ENCODE data around the gene MAP3K9. TPM values are rescaled to one million over a fixed set of nuclear protein-coding genes. Genes with fewer than 3 reads are reported as not detected.

The MAP3K9 gene
- polyA plus RNA-seq, 1 experiment, result 0.24 TPM

DNA sequence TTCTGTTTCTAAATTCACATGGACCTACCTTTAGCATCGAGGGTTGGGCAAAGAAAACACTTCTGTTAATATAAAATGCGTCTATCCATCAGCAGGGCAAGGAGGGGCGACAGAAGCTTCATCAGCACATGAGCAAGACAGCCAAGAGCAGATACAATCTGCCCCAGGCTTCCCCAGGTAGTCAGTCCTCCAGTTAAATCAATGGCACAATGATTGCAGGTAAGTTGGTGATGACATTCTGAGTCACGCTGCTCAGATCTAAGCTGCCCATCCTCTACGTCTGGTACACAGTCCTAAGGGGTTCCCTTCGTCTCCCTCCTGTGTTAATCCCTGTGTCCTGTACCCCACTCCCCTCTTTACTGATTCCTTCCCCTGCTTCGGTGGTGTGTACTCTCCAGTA lies 38.8 kb downstream of the MAP3K9 start:
- H3K9me3 ChIP-seq (ENCODE audit: control insufficient read depth, insufficient read depth, low read length), result no peaks in the 10 kb centered on the region
- no peak for DNase-seq (ENCODE audit: low read depth, low spot score)
- peaks cover 4% of the 10 kb centered on the region for H3K27me3 ChIP-seq (ENCODE audit: control insufficient read depth, insufficient read depth, low read length)
- H3K27ac ChIP-seq (ENCODE audit: low read depth, low read length), result no peak overlapping the region
- TF ChIP-seq, protein P1, sequence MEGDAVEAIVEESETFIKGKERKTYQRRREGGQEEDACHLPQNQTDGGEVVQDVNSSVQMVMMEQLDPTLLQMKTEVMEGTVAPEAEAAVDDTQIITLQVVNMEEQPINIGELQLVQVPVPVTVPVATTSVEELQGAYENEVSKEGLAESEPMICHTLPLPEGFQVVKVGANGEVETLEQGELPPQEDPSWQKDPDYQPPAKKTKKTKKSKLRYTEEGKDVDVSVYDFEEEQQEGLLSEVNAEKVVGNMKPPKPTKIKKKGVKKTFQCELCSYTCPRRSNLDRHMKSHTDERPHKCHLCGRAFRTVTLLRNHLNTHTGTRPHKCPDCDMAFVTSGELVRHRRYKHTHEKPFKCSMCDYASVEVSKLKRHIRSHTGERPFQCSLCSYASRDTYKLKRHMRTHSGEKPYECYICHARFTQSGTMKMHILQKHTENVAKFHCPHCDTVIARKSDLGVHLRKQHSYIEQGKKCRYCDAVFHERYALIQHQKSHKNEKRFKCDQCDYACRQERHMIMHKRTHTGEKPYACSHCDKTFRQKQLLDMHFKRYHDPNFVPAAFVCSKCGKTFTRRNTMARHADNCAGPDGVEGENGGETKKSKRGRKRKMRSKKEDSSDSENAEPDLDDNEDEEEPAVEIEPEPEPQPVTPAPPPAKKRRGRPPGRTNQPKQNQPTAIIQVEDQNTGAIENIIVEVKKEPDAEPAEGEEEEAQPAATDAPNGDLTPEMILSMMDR (IDR thresholded peaks at IDR 0.05; ENCODE audit: low read depth, low read length), result no peak
- POLR2A ChIA-PET, result no interaction called here
- H3K4me3 ChIP-seq (ENCODE audit: low read depth, low read length), result no peak overlapping the region
- CTCF ChIA-PET, result no interaction called here

DNA sequence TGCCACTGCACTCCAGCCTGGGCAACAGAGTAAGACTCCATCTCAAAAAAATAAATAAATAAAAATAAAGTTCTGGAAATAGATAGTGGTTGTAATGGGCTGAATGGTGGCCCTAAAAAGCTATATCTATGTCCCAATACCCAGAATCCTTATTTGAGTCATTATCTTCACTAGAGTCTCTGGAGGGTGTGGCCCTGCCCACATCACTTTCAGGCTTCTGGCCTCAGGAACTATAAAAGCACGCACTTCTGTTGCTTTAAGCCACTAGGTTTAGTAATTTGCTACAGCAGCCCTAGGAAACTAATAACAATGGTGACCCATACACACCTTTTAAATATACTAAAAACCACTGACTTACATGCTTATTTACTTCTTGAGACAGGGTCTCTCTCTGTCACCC lies 49.9 kb downstream of the MAP3K9 start:
- Histone ChIP-seq H3K9me3 (ENCODE audit: control insufficient read depth, insufficient read depth, low read length) (no peaks in the 10 kb centered on the region), H3K4me3 (ENCODE audit: low read depth, low read length) (no peak overlapping the region), H3K27ac (ENCODE audit: low read depth, low read length) (no peak overlapping the region), H3K27me3 (ENCODE audit: control insufficient read depth, insufficient read depth, low read length) (no peaks in the 10 kb centered on the region)
- TF ChIP-seq, protein P1 (IDR thresholded peaks at IDR 0.05; ENCODE audit: low read depth, low read length), result no peak
- no peak for DNase-seq (ENCODE audit: low read depth, low spot score)
- CTCF ChIA-PET, result no interaction called here
- POLR2A ChIA-PET, result no interaction called here

DNA sequence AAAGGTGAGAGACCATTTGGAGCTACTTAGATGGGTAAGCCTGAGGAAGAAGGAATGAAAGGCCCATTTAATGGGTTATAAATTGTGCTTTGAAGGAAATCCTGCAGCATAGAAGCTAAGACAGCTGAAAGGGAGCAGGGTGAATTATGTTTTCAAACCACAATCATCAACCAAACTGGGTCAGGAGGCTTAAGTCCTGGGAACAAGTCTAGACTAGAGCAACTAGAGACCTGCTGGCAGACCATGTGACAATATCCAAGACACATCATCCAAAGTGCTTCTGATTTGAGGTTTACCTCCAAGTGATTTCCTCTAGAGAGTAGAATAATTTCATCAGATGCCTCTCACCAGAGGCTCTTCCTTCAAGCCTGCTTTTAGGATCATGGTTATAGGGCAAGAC lies 53.7 kb downstream of the MAP3K9 start:
- no peak for DNase-seq (ENCODE audit: low read depth, low spot score)
- TF ChIP-seq, protein P1 (IDR thresholded peaks at IDR 0.05; ENCODE audit: low read depth, low read length), result no peak
- Histone ChIP-seq H3K27ac (ENCODE audit: low read depth, low read length) (no peak overlapping the region), H3K9me3 (ENCODE audit: control insufficient read depth, insufficient read depth, low read length) (no peaks in the 10 kb centered on the region), H3K27me3 (ENCODE audit: control insufficient read depth, insufficient read depth, low read length) (no peaks in the 10 kb centered on the region), H3K4me3 (ENCODE audit: low read depth, low read length) (no peak overlapping the region)
- ChIA-PET POLR2A (no interaction called here), CTCF (no interaction called here)

DNA sequence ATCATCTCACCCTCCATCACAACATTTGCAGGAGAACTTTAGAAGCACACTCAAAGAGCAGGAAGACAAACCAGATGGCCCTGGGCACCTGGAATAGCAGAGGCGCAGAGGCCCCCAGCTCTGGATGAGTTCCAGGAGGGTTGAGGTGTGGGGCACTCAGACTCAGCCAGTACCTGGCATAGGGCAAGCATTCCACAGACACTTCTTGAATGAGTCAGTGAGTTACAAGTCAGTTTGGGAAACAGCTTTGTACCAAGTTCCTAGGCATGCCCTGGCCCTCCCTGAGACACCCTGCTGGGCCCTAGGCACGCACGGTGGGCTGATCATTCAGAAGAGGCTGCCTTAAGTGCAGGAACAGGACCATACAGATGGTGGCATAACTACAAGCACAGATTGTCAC lies 54.3 kb downstream of the MAP3K9 start:
- Histone ChIP-seq H3K27me3 (ENCODE audit: control insufficient read depth, insufficient read depth, low read length) (no peaks in the 10 kb centered on the region), H3K4me3 (ENCODE audit: low read depth, low read length) (no peak overlapping the region), H3K27ac (ENCODE audit: low read depth, low read length) (no peak overlapping the region), H3K9me3 (ENCODE audit: control insufficient read depth, insufficient read depth, low read length) (no peaks in the 10 kb centered on the region)
- POLR2A ChIA-PET, result no interaction called here
- CTCF ChIA-PET, result interaction anchor here (0.6 kb wide), 1 partner anchor 21 kb away, joined by 6 read pairs; no protein-coding TSS in a partner anchor
- no peak for DNase-seq (ENCODE audit: low read depth, low spot score)
- TF ChIP-seq, protein P1 (IDR thresholded peaks at IDR 0.05; ENCODE audit: low read depth, low read length), result no peak

DNA sequence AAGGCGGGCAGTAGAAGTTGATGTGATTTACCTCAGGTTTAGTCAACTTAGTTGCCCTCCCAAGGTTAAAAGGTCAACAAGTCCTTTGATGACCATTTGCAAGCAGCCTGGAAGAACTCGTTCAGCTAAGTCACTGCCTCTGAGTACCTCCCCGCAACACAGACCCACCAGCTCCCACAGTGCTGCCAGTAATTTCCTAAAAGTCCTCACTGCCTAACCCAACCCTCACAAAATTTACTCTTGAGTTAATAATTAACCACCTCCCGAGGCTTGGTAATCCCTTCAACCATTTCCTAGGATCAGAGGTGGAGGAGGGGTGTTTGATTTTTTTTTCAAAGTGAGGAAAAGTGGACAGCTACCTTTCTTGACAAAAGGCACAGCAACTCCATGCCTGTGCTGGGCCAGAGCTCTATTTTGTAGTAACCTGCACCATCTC lies 55.8 kb downstream of the MAP3K9 start:
- Histone ChIP-seq H3K9me3 (ENCODE audit: control insufficient read depth, insufficient read depth, low read length) (no peaks in the 10 kb centered on the region), H3K27me3 (ENCODE audit: control insufficient read depth, insufficient read depth, low read length) (no peaks in the 10 kb centered on the region), H3K27ac (ENCODE audit: low read depth, low read length) (no peak overlapping the region), H3K4me3 (ENCODE audit: low read depth, low read length) (no peak overlapping the region)
- ChIA-PET CTCF (no interaction called here), POLR2A (no interaction called here)
- no peak for DNase-seq (ENCODE audit: low read depth, low spot score)
- TF ChIP-seq, protein P1 (IDR thresholded peaks at IDR 0.05; ENCODE audit: low read depth, low read length), result no peak

All from AG04450 (cell line).